Astrocyte of the spinal cord (primary cell): ENCODE data around the gene ARHGEF19.

Source experiments
- DNase-seq: peaks from one replicate; pipeline ENCODE4 v3.0.0; 2011; ENCODE audit warnings: low read depth, low spot score
- H3K4me3 ChIP-seq: 2 replicates; pipeline ENCODE4 v1.5.1; 2011; ENCODE audit warnings: low read depth, mild to moderate bottlenecking, low read length, moderate library complexity
- CTCF ChIP-seq: IDR thresholded peaks from 2 replicates; pipeline ENCODE4 v1.5.1; 2012; ENCODE audit warnings: low read depth, mild to moderate bottlenecking, low read length, inconsistent platforms
- in situ Hi-C: cut with HindIII; loops from 2 replicates; pipeline ENCODE4 v1.10.0; 2017; ENCODE audit warnings: low sequenced_read_pairs

The ARHGEF19 gene

GRCh38 chr1:16175610-16176553 is 36.6 kb downstream of the ARHGEF19 start:
- in situ Hi-C loops = no loop called here
- DNase-seq = peak; percentile 95
- no peak for TF ChIP-seq CTCF
- H3K4me3 ChIP-seq = no peak overlapping the region

DNA sequence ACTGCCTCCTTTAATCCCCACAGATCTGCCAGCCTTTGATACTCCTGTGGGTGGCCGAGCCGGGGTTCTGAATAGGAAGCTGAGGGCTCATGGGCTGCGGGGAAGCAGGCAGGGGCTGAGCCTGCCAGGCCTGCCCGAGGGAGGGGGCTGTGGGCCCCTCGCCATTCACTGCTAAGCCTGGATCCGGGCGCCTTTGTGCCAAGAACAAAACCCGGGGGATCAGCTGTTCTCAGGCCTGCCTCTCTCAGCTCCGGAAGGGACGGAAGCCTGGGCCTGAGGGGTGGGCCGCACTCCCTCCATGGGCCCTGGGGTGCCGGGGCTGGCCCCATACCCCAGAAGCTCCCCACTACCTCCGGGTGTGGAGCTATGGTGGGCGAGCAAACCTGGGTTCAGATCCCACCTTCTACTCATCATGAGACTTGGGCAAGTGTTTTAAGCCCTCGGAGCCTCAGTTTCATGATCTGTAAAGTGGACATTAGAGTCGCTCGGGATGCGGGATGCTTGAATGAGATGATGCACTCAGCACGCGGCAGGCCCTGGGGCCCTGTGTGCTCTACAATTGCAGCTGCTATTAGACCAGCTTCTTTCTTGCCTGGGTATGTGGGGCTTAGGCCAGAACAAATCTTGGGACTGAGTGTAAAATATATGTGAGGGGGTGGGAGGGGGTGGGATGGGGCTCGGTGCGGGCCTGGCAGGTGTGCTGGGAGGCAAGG is 37.4 kb downstream of the ARHGEF19 start:
- no peak for TF ChIP-seq CTCF
- no peak overlapping the region for H3K4me3 ChIP-seq
- peak; percentile 24 for DNase-seq
- in situ Hi-C loops = no loop called here

- no peak overlapping the region for H3K4me3 ChIP-seq
- TF ChIP-seq CTCF = no peak
- DNase-seq = no peak
- in situ Hi-C loops = no loop called here
Observed at GRCh38 chr1:16174261-16174868, 38.1 kb downstream of the ARHGEF19 start.

- no peak for TF ChIP-seq CTCF
- peak; percentile 76 for DNase-seq
- H3K4me3 ChIP-seq = no peak overlapping the region
Observed at GRCh38 chr1:16173447-16174260, 38.8 kb downstream of the ARHGEF19 start.

DNA sequence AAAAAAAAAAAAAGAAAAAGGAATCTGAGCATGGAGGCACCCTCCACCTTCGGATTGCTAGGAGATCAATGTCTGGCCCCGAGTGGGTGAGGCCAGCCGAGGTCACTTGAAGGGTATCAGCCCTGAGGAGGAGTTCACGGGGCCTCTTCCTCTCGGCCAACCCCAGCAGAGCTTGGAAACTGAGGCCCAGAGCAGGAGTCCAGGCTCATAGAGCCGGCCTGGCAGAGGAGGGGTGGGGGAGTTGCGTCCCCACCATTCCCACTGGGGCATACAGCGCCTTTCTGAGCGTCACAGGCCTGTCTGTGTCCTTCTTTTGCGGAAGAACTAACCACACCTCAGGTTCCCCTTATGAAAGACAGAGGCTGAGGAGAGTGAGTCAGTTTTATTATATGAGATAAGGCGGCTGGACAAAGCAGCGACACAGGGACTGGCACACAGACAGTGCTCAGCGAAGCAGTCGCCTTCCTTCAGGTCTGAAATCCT is 39.4 kb downstream of the ARHGEF19 start:
- no peak for TF ChIP-seq CTCF
- H3K4me3 ChIP-seq = no peak overlapping the region
- peak; percentile 56 for DNase-seq
- in situ Hi-C loops = no loop called here

More at GRCh38 chr1:16173447-16174260, 38.8 kb downstream of the ARHGEF19 start:
- in situ Hi-C loops = no loop called here
